ENCODE measurements around the gene ALG5. TPM values are rescaled to one million over a fixed set of nuclear protein-coding genes. Genes with fewer than 3 reads are reported as not detected.

The ALG5 gene
- polyA plus RNA-seq, 1 of the 3 experiments (the other 2 are of a cell fraction), result 24.2 TPM

- Histone ChIP-seq H3K4me2 (peak overlapping the region; percentile 83), H3K4me1 (ENCODE audit: control insufficient read depth in 1 of 2, insufficient read depth in 2 of 2, low read depth in 1 of 2, low read length in 1 of 2) (peaks cover 39 to 42% of the 10 kb centered on the region in 2 experiments; a peak in 3 of 4 replicates), H3K27ac (ENCODE audit: low read depth in 2 of 2, low read length in 1 of 2) (peak overlapping the region; percentile 84 to 96), H3K9me2 (no peaks in the 10 kb centered on the region), H3K27me3 (ENCODE audit: insufficient read depth) (no peaks in the 10 kb centered on the region), H3K79me2 (ENCODE audit: insufficient read depth) (peaks cover 88% of the 10 kb centered on the region), H2AFZ (ENCODE audit: low read depth) (no peak overlapping the region), H3F3A (replicated peaks; ENCODE audit: insufficient read depth) (peaks cover 13% of the 10 kb centered on the region), H3K4me3 (ENCODE audit: low read depth in 2 of 2, low read length in 1 of 2) (no peak overlapping the region), H4K20me1 (ENCODE audit: insufficient read depth) (no peaks in the 10 kb centered on the region), H3K36me3 (replicated peaks in 1 of 2; ENCODE audit: control insufficient read depth in 1 of 2, insufficient read depth in 2 of 2, low read length in 1 of 2) (no peaks in the 10 kb centered on the region), H3K9ac (peak overlapping the region; percentile 83; the same call in 1 of the 2 replicates), H3K9me3 (no peaks in the 10 kb centered on the region)
- CTCF ChIA-PET, result interaction anchor here (0.9 to 2.4 kb wide), 4 partner anchors 43 to 84 kb away, joined by 3 to 8 read pairs (median 3); partner anchors contain the start of gene ALG5
- POLR2A ChIA-PET, result interaction anchor here (0.6 to 1.2 kb wide), 2 partner anchors 85 to 142 kb away, joined by 3 to 5 read pairs; partner anchors contain the start of gene ALG5
- TF ChIP-seq RXRA (IDR thresholded peaks at IDR 0.05; ENCODE audit: borderline replicate concordance, low read depth) (no peak), POLR2AphosphoS5 (IDR thresholded peaks at IDR 0.05; ENCODE audit: low read depth, low read length) (no peak), CTCF (IDR thresholded peaks at IDR 0.05) (no peak), SIN3A (IDR thresholded peaks at IDR 0.05; ENCODE audit: borderline replicate concordance, low read depth, low read length) (no peak), GABPA (IDR thresholded peaks at IDR 0.05; ENCODE audit: low read depth) (no peak), SMC3 (IDR thresholded peaks at IDR 0.05; ENCODE audit: low read depth, low read length) (no peak)
- peak; percentile 33 for DNase-seq
- 49% methylated on average over 5 of the region's 5 CpGs for WGBS (ENCODE audit: low lambda C conversion rate)
Observed at GRCh38 chr13:36915106-36915505, 84.0 kb downstream of the ALG5 start.

GRCh38 chr13:36914648-36915047 lies 84.5 kb downstream of the ALG5 start:
- no peaks in the 10 kb centered on the region for H3K9me3 ChIP-seq
- CTCF ChIA-PET, result interaction anchor here (0.9 to 2.4 kb wide), 3 partner anchors 43 to 85 kb away, joined by 3 to 8 read pairs (median 3); partner anchors contain the start of gene ALG5
- POLR2A ChIA-PET, result no interaction called here
- peak overlapping the region; percentile 83; the same call in 1 of the 2 replicates for H3K4me2 ChIP-seq
- peaks cover 39 to 42% of the 10 kb centered on the region in 2 experiments; a peak in 3 of 4 replicates for H3K4me1 ChIP-seq (ENCODE audit: control insufficient read depth in 1 of 2, insufficient read depth in 2 of 2, low read depth in 1 of 2, low read length in 1 of 2)
- peaks cover 92% of the 10 kb centered on the region for H3K79me2 ChIP-seq (ENCODE audit: insufficient read depth)
- no peaks in the 10 kb centered on the region for H3K27me3 ChIP-seq (ENCODE audit: insufficient read depth)
- TF ChIP-seq NRF1 (IDR thresholded peaks at IDR 0.05; ENCODE audit: low read depth, low read length), result no peak
- TF ChIP-seq GATA2 (CRISPR knock-in tag; IDR thresholded peaks at IDR 0.05), result no peak
- TF ChIP-seq NFIC (IDR thresholded peaks at IDR 0.05; ENCODE audit: borderline replicate concordance), result no peak
- TF ChIP-seq EZH2phosphoT487 (IDR thresholded peaks at IDR 0.05; ENCODE audit: borderline replicate concordance, low read depth), result no peak
- no peak for TF ChIP-seq MEF2A (IDR thresholded peaks at IDR 0.05; ENCODE audit: borderline replicate concordance, low read depth)
- TF ChIP-seq SMC3 (IDR thresholded peaks at IDR 0.05; ENCODE audit: low read depth, low read length), result no peak
- no peak for TF ChIP-seq YY1 (IDR thresholded peaks at IDR 0.05; ENCODE audit: low read depth)
- TF ChIP-seq MXI1 (IDR thresholded peaks at IDR 0.05; ENCODE audit: low read depth, low read length), result no peak
- TF ChIP-seq TCF12 (IDR thresholded peaks at IDR 0.05), result no peak
- no peak for TF ChIP-seq FOSL2 (IDR thresholded peaks at IDR 0.05; ENCODE audit: borderline replicate concordance, low read depth)
- TF ChIP-seq SIN3A (IDR thresholded peaks at IDR 0.05; ENCODE audit: borderline replicate concordance, low read depth, low read length), result no peak
- no peak for TF ChIP-seq RCOR1 (IDR thresholded peaks at IDR 0.05; ENCODE audit: low read length)
- no peak for TF ChIP-seq USF2 (IDR thresholded peaks at IDR 0.05; ENCODE audit: borderline replicate concordance, low read depth, low read length)
- TF ChIP-seq JUND (IDR thresholded peaks at IDR 0.05), result no peak
- no peak for TF ChIP-seq PBX3 (IDR thresholded peaks at IDR 0.05)
- no peak for TF ChIP-seq CTCF (IDR thresholded peaks at IDR 0.05)
- no peak for DNase-seq
- no peak overlapping the region for H3K9ac ChIP-seq
- H4K20me1 ChIP-seq (ENCODE audit: insufficient read depth), result no peaks in the 10 kb centered on the region
- H3K36me3 ChIP-seq (replicated peaks in 1 of 2; ENCODE audit: control insufficient read depth in 1 of 2, insufficient read depth in 2 of 2, low read length in 1 of 2), result no peaks in the 10 kb centered on the region
- 88% methylated on average over 4 of the region's 4 CpGs for WGBS (ENCODE audit: low lambda C conversion rate)
- H2AFZ ChIP-seq (ENCODE audit: low read depth), result no peak overlapping the region
- H3K27ac ChIP-seq (ENCODE audit: low read depth in 2 of 2, low read length in 1 of 2), result peak overlapping the region; percentile 84 to 96; a peak in 3 of 4 replicates
- peaks cover 13% of the 10 kb centered on the region for H3F3A ChIP-seq (replicated peaks; ENCODE audit: insufficient read depth)
- no peaks in the 10 kb centered on the region for H3K9me2 ChIP-seq
- no peak overlapping the region for H3K4me3 ChIP-seq (ENCODE audit: low read depth in 2 of 2, low read length in 1 of 2)

Data from SK-N-SH (cell line).